Subcutaneous adipose tissue (tissue), 4 donors: Measurements from ENCODE around the gene OR5K4. TPM values are rescaled to one million over a fixed set of nuclear protein-coding genes. Genes with fewer than 3 reads are reported as not detected.

ENCODE experiments used
- total RNA-seq, 4 donors: library from RNA; depleted of rRNA; stranded (reverse); fragments of >200 nt; gene quantifications; one replicate each; pipeline ENCODE4 v1.1.0, GENCODE V29; 2016
- TF ChIP-seq, protein P1 (sequence below): fragments of 450-650 bp; IDR thresholded peaks from one replicate; pipeline ENCODE4 v1.5.1; 2016; ENCODE audit warnings: low read depth, mild to moderate bottlenecking, control low read depth, antibody characterized with exemption, moderate library complexity

Gene OR5K4
- total RNA-seq, 4 donors from 2014 or later: not detected

DNA sequence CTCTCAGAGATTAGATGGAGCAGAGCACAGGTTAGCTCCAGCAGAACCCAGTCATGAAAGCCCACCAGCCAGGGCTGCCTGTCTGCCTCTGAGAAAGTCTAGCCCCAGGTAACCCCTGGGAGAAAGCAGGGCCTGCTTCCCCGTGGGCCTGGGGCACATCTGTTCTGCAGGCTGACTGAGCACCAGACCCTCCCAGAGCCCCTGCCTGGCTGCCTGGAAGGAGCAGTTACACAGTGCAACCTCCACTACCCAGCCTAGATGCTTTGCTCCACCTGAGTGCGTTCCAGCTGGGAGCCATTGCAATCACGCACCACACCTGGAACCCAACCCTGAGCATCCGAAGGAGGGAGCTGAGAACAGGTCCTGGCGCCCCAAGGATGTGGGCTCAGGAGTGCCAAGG, 24.7 kb upstream of the OR5K4 start:
- TF ChIP-seq, protein P1, sequence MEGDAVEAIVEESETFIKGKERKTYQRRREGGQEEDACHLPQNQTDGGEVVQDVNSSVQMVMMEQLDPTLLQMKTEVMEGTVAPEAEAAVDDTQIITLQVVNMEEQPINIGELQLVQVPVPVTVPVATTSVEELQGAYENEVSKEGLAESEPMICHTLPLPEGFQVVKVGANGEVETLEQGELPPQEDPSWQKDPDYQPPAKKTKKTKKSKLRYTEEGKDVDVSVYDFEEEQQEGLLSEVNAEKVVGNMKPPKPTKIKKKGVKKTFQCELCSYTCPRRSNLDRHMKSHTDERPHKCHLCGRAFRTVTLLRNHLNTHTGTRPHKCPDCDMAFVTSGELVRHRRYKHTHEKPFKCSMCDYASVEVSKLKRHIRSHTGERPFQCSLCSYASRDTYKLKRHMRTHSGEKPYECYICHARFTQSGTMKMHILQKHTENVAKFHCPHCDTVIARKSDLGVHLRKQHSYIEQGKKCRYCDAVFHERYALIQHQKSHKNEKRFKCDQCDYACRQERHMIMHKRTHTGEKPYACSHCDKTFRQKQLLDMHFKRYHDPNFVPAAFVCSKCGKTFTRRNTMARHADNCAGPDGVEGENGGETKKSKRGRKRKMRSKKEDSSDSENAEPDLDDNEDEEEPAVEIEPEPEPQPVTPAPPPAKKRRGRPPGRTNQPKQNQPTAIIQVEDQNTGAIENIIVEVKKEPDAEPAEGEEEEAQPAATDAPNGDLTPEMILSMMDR: no peak

DNA sequence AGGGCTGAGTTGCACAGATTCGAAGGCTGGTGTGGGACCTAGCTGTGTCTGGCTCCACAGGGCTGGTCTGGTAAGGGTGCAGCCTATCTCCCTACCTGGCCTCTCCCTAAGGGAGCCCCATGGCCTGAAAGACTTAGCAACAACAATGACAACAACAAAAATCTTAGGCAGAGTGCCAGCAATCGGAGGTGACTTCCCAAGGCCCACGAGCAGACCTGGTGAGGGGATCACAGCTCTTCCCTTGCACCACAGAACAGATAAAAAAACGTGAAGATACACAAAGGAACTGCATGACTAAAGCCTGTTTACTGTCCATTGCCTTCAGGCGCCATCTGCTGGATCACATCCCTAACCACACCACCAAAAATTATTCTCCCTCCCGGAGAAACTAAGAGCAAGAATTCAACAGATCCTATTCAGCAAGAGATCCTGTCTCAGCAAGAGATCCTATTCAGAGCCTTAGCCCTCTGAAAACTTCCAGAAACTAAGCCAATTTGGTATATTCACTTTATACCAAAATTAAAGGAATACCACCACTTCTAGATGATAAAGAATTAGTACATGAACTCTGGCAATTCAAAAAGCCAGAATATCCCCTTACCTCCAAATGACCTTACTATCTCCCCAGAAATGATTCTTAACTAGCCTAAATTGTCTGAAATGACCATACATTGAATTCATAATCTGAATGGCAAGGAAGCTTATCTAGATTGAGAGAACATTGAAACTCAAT, 24.1 kb upstream of the OR5K4 start:
- TF ChIP-seq, protein P1: no peak

GRCh38 chr3:98331329-98331728, 22.3 kb upstream of the OR5K4 start:
- TF ChIP-seq, protein P1: no peak

DNA sequence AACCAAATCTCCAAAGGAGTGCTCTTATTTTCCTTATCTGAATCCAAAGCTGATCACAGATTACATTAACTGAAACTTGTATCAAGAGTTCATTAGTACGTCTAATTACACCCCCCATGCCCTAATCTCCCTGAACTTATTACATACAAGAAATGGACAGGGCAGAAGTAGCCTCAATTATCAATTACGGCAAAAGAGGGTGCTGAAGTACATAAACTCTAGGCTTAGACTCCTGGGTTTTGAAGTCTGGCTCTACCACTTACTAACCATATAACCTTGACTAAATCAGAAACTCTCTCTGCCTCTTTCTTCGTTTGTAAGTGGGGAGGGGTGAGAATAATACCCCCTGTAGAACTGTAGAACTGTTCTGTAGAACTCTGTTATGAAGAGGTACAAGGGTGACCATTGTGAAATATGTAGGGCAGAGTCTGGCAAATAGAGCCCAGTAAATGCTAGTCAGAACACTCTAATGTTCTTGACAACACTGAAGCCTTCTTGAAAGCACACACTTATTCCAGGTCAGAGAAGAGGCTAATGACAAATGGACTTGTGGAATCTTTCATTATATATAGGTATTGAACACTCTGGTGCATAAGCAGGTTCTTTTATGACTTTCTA, 19.6 kb upstream of the OR5K4 start:
- TF ChIP-seq, protein P1: no peak

GRCh38 chr3:98339031-98339430, 14.6 kb upstream of the OR5K4 start:
- TF ChIP-seq, protein P1: no peak

GRCh38 chr3:98341758-98342157, 11.9 kb upstream of the OR5K4 start:
- TF ChIP-seq, protein P1: no peak

- TF ChIP-seq, protein P1: no peak
Measured at GRCh38 chr3:98343647-98344507, 9.8 kb upstream of the OR5K4 start.
